MCF 10A (cell line): ENCODE data around the gene LHFPL2. TPM values are rescaled to one million over a fixed set of nuclear protein-coding genes. Genes with fewer than 3 reads are reported as not detected.

Experiments
- BruUV-seq: library from RNA; stranded (reverse); fragments of 400-500 nt; replicated peaks from 2 replicates; lab custom pipeline; 2021; lab: Mats Ljungman, UMichigan
- CTCF ChIA-PET: fragments of 300-600 bp; sonication (Branson Sonifier 250); formaldehyde crosslinking; extraction: SDS; loops from one replicate; lab custom pipeline; 2021; ENCODE audit warnings: antibody characterized with exemption, inconsistent platforms; lab: Yijun Ruan, JAX
- POLR2A ChIA-PET: fragments of 300-600, 350-650 bp; sonication (Branson Sonifier 250); formaldehyde crosslinking; extraction: SDS; loops from one replicate; lab custom pipeline; 2020; ENCODE audit warnings: antibody characterized with exemption, inconsistent platforms; lab: Yijun Ruan, JAX
- DNase-seq: peaks from one replicate; pipeline ENCODE4 v3.0.0-alpha.2; 2018; ENCODE audit not compliant: unreplicated experiment
- H3K27ac Mint-ChIP-seq: one replicate; pipeline ENCODE4 v1.8.0; 2022; ENCODE audit warnings: mild to moderate bottlenecking, low read depth, mixed read lengths; ENCODE audit not compliant: unreplicated experiment
- H3K27me3 Mint-ChIP-seq: one replicate; pipeline ENCODE4 v1.8.0; 2022; ENCODE audit warnings: mixed read lengths; ENCODE audit not compliant: insufficient read depth, unreplicated experiment
- H3K36me3 Mint-ChIP-seq: one replicate; pipeline ENCODE4 v1.8.0; 2022; ENCODE audit warnings: mild to moderate bottlenecking, moderate library complexity, mixed read lengths; ENCODE audit not compliant: insufficient read depth, unreplicated experiment
- H3K4me1 Mint-ChIP-seq: one replicate; pipeline ENCODE4 v1.8.0; 2022; ENCODE audit warnings: mixed read lengths; ENCODE audit not compliant: insufficient read depth, unreplicated experiment
- H3K4me3 Mint-ChIP-seq: one replicate; pipeline ENCODE4 v1.8.0; 2022; ENCODE audit warnings: mild to moderate bottlenecking, moderate library complexity, mixed read lengths; ENCODE audit not compliant: unreplicated experiment
- H3K9me3 Mint-ChIP-seq: one replicate; pipeline ENCODE4 v1.8.0; 2022; ENCODE audit warnings: mixed read lengths; ENCODE audit not compliant: unreplicated experiment
- CTCF ChIP-seq: fragments of 200-600 bp; IDR thresholded peaks from one replicate; pipeline ENCODE4 v1.8.0; 2022; ENCODE audit warnings: antibody characterized with exemption, mild to moderate bottlenecking; ENCODE audit not compliant: unreplicated experiment
- intact Hi-C: fragments of 100-400 bp; cut with micrococcal nuclease; formaldehyde crosslinking; loops from 2 replicates; pipeline ENCODE4 v1.14.1; 2022
- total RNA-seq: library from RNA; stranded (reverse); gene quantifications from 2 replicates; pipeline ENCODE4 v1.2.3, GENCODE V29; 2022

LHFPL2 gene
- total RNA-seq, 1 experiment from 2014 or later = 45.9 TPM

- Mint-ChIP-seq H3K4me1 (peaks cover 44% of the 10 kb centered on the region), H3K36me3 (peaks cover 18% of the 10 kb centered on the region), H3K27ac (peak overlapping the region; percentile 2), H3K9me3 (no peaks in the 10 kb centered on the region), H3K4me3 (no peak overlapping the region), H3K27me3 (no peaks in the 10 kb centered on the region)
- intact Hi-C loops = no loop called here
- ChIA-PET POLR2A (interaction anchor here (0.6 to 0.7 kb wide), 3 partner anchors 24 to 222 kb away, joined by 3 read pairs; no protein-coding TSS in a partner anchor), CTCF (interaction anchor here (0.5 kb wide), 1 partner anchor 318 kb away, joined by 3 read pairs; no protein-coding TSS in a partner anchor)
- peak; percentile 48 for DNase-seq
- no TSS peak for BruUV-seq
- no peak for TF ChIP-seq CTCF
These were observed 57.4 kb downstream of the LHFPL2 start for GRCh38 chr5:78591138-78591612.

GRCh38 chr5:78589923-78590322 lies 58.6 kb downstream of the LHFPL2 start:
- Mint-ChIP-seq H3K4me1 (peaks cover 52% of the 10 kb centered on the region), H3K9me3 (no peaks in the 10 kb centered on the region), H3K4me3 (no peak overlapping the region), H3K27me3 (no peaks in the 10 kb centered on the region), H3K27ac (no peak overlapping the region), H3K36me3 (peaks cover 27% of the 10 kb centered on the region)
- intact Hi-C loops = no loop called here
- BruUV-seq = no TSS peak
- POLR2A ChIA-PET = interaction anchor here (1.3 kb wide), 1 partner anchor 12 kb away, joined by 4 read pairs; no protein-coding TSS in a partner anchor
- DNase-seq = no peak
- CTCF ChIA-PET = interaction anchor here (1.2 kb wide), 1 partner anchor 11 kb away, joined by 3 read pairs; no protein-coding TSS in a partner anchor
- TF ChIP-seq CTCF = no peak

- ChIA-PET CTCF (interaction anchor here (0.7 kb wide), 1 partner anchor 122 kb away, joined by 3 read pairs; no protein-coding TSS in a partner anchor), POLR2A (interaction anchor here (0.8 to 1.3 kb wide), 2 partner anchors 9 to 111 kb away, joined by 3 to 4 read pairs; no protein-coding TSS in a partner anchor)
- peaks cover 44% of the 10 kb centered on the region for H3K4me1 Mint-ChIP-seq
- peaks cover 21% of the 10 kb centered on the region for H3K36me3 Mint-ChIP-seq
- TF ChIP-seq CTCF = no peak
- DNase-seq = no peak
- BruUV-seq = no TSS peak
- intact Hi-C loops = no loop called here
- H3K27ac Mint-ChIP-seq = peak overlapping the region; percentile 18
- H3K27me3 Mint-ChIP-seq = no peaks in the 10 kb centered on the region
- no peaks in the 10 kb centered on the region for H3K9me3 Mint-ChIP-seq
- no peak overlapping the region for H3K4me3 Mint-ChIP-seq
These were observed 60.1 kb downstream of the LHFPL2 start for GRCh38 chr5:78588507-78588906.

DNA sequence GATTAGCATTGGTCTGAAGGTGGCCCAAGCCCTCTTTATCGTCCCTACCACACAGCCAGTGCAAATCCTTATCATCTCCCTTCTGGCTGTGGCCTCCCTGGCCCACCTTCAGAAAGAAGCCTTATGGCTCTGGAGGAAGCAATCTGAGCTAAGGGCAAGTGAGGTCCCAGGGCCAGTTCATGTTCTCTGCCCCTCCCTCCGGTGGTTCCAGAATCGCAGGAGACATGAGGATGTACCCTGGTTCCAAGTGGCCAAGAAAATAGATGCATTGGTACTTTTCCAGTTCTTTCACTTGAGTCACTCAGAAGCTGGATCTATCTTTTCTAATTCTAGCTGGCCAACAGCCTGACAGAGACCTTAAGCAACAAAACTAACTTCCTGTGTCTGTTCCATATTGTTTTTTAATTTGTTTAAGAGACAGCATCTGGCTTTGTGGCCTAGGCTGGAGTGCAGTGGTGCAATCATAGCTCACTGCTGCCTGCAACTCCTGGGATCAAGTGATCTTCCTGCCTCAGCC lies 60.7 kb downstream of the LHFPL2 start:
- Mint-ChIP-seq H3K9me3 (no peaks in the 10 kb centered on the region), H3K27me3 (no peaks in the 10 kb centered on the region), H3K27ac (peak overlapping the region; percentile 18), H3K36me3 (peaks cover 16% of the 10 kb centered on the region), H3K4me1 (peaks cover 42% of the 10 kb centered on the region), H3K4me3 (no peak overlapping the region)
- no TSS peak for BruUV-seq
- CTCF ChIA-PET = interaction anchor here (0.7 to 1.2 kb wide), 2 partner anchors 25 to 121 kb away, joined by 3 to 5 read pairs; no protein-coding TSS in a partner anchor
- intact Hi-C loops = no loop called here
- peak; percentile 64 for DNase-seq
- TF ChIP-seq CTCF = no peak
- POLR2A ChIA-PET = interaction anchor here (0.8 to 2.0 kb wide), 4 partner anchors 7 to 112 kb away, joined by 3 to 6 read pairs (median 4); no protein-coding TSS in a partner anchor
